ENCODE data around the gene EPC2.

The EPC2 gene

GRCh38 chr2:148810081-148810480, 165.5 kb downstream of the EPC2 start:
- DNase-seq (ENCODE audit: low spot score) = no peak

- DNase-seq (ENCODE audit: low spot score) = no peak
Observed at GRCh38 chr2:148812306-148812705, 167.8 kb downstream of the EPC2 start.

GRCh38 chr2:148813603-148814065, 169.1 kb downstream of the EPC2 start:
- DNase-seq (ENCODE audit: low spot score) = no peak

- DNase-seq (ENCODE audit: low spot score) = no peak
Observed at GRCh38 chr2:148814143-148814859, 169.8 kb downstream of the EPC2 start.

- no peak for DNase-seq (ENCODE audit: low spot score)
Observed at GRCh38 chr2:148814860-148815419, 170.4 kb downstream of the EPC2 start.

- DNase-seq (ENCODE audit: low spot score) = no peak
Observed at GRCh38 chr2:148816176-148816575, 171.6 kb downstream of the EPC2 start.

GRCh38 chr2:148817210-148817708, 172.7 kb downstream of the EPC2 start:
- DNase-seq (ENCODE audit: low spot score) = no peak

GRCh38 chr2:148819019-148819585, 174.6 kb downstream of the EPC2 start:
- DNase-seq (ENCODE audit: low spot score) = no peak

- no peak for DNase-seq (ENCODE audit: low spot score)
Observed at GRCh38 chr2:148824190-148824589, 179.6 kb downstream of the EPC2 start.

GRCh38 chr2:148826791-148827190, 182.2 kb downstream of the EPC2 start:
- DNase-seq (ENCODE audit: low spot score) = peak; percentile 22

GRCh38 chr2:148828941-148829340, 184.4 kb downstream of the EPC2 start:
- DNase-seq (ENCODE audit: low spot score) = no peak

- DNase-seq (ENCODE audit: low spot score) = no peak
Observed at GRCh38 chr2:148829618-148830017, 185.1 kb downstream of the EPC2 start.

GRCh38 chr2:148832637-148833036, 188.1 kb downstream of the EPC2 start:
- no peak for DNase-seq (ENCODE audit: low spot score)
